Right lobe of liver (tissue), 4 donors: ENCODE data around the gene RASA4B.

Experiments used
- CTCF ChIP-seq, 4 donors: fragments of 200-600 bp in 3 of 4; fragments of 450-650 bp in 1 of 4; IDR thresholded peaks; one replicate each; pipeline versions ENCODE4 v1.5.1 to v1.8.0; 2016 to 2022; ENCODE audit warnings: antibody characterized with exemption in 4 of 4, mild to moderate bottlenecking in 2 of 4
- POLR2A ChIP-seq: fragments of 450-650 bp; IDR thresholded peaks from one replicate; pipeline ENCODE4 v1.6.1; 2017; ENCODE audit warnings: antibody characterized with exemption, mild to moderate bottlenecking
- donor health status: DM: no; HTN: no; CAD: no.
- donor health status: DM: no; HTN: no; CAD: no.
- donor health status: DM: no; HTN: yes; CAD: no.

DNA sequence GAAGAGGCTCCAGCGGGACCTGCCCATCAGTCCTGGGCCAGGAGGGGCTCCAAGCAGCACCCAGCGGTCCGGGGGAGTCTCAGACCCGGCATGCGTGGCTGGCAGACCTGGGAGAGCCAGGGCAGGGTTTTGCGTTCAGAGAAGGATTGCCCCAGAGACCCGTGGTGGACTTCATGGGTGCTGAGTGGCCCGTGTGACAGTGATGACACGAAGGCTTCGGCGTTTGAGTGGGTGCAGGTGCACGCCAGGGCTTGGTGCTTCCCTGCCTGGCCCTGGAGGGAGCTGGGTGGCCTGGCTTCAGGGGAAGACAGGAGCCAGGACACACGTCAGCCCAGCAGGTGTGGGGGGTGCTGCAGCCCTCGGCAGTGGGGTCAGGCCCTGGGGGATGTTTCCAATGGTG is 70.3 kb downstream of the RASA4B start:
- no peak for TF ChIP-seq CTCF (IDR thresholded peaks at IDR 0.05)
- no peak for TF ChIP-seq POLR2A
